Tibial nerve (tissue), 4 donors: ENCODE measurements around the gene GALNT18. TPM values are rescaled to one million over a fixed set of nuclear protein-coding genes. Genes with fewer than 3 reads are reported as not detected.

Experiments
- DNase-seq, 2 donors: peaks; one replicate each; pipeline ENCODE4 v3.0.0-alpha.2; 2019; ENCODE audit warnings: low spot score in 2 of 2
- H3K27ac ChIP-seq, 4 donors: fragments of 200-600 bp; sonication (generic) in 3 of 4; one replicate each; pipeline ENCODE4 v1.5.1; 2017 to 2019; ENCODE audit warnings: mild to moderate bottlenecking in 1 of 4
- H3K27me3 ChIP-seq, 2 donors: fragments of 200-600 bp; sonication (generic) in 1 of 2; one replicate each; pipeline versions ENCODE4 v1.5.1 to v1.6.0; 2017 to 2019
- H3K36me3 ChIP-seq, 3 donors: fragments of 200-600 bp; sonication (generic); one replicate each; pipeline ENCODE4 v1.5.1; 2018 to 2019
- H3K4me1 ChIP-seq, 4 donors: fragments of 200-600 bp; sonication (generic) in 3 of 4; one replicate each; pipeline ENCODE4 v1.5.1; 2017 to 2019
- H3K4me3 ChIP-seq, 4 donors: fragments of 200-600 bp; sonication (generic) in 3 of 4; one replicate each; pipeline ENCODE4 v1.5.1; 2017 to 2019; ENCODE audit warnings: mild to moderate bottlenecking in 1 of 4, moderate library complexity in 1 of 4
- H3K9me3 ChIP-seq, 4 donors: fragments of 200-600 bp; sonication (generic) in 3 of 4; one replicate each; pipeline ENCODE4 v1.5.1; 2017 to 2019
- CTCF ChIP-seq, 5 experiments: fragments of 200-600 bp in 3 of 5; fragments of 450-650 bp in 2 of 5; sonication (generic) in 3 of 5; IDR thresholded peaks; one replicate each; pipeline ENCODE4 v1.5.1; 2016 to 2019; ENCODE audit warnings: antibody characterized with exemption in 5 of 5, mild to moderate bottlenecking in 3 of 5, moderate library complexity in 2 of 5
- EP300 ChIP-seq, 2 donors: sonication (generic); formaldehyde crosslinking; IDR thresholded peaks; one replicate each; pipeline ENCODE4 v1.6.1; 2017; ENCODE audit warnings: antibody characterized with exemption in 2 of 2, mild to moderate bottlenecking in 1 of 2
- POLR2A ChIP-seq, 2 donors: fragments of 450-650 bp; IDR thresholded peaks; one replicate each; pipeline ENCODE4 v1.6.1; 2017; ENCODE audit warnings: antibody characterized with exemption in 2 of 2, mild to moderate bottlenecking in 2 of 2, moderate library complexity in 2 of 2
- WGBS, 2 donors: methylation state at CpG; one replicate each; pipeline ENCODE4 v1.1.5; 2018; 5-methylcytosine and 5-hydroxymethylcytosine counted together
- total RNA-seq, 4 donors: library from RNA; depleted of rRNA; stranded (reverse); fragments of >200 nt; gene quantifications; one replicate each; pipeline ENCODE4 v1.1.0, GENCODE V29; 2016

GALNT18 gene
- total RNA-seq, 4 donors from 2014 or later: 11.3 to 32.4 (median 23.9) TPM

GRCh38 chr11:11592146-11592684 lies 29.6 kb downstream of the GALNT18 start:
- no peak overlapping the region for H3K4me3 ChIP-seq
- H3K36me3 ChIP-seq: no peaks in the 10 kb centered on the region
- peaks cover 0 to 22% (median 0%) of the 10 kb centered on the region in 4 donors for H3K4me1 ChIP-seq
- TF ChIP-seq CTCF (IDR thresholded peaks at IDR 0.05): no peak
- TF ChIP-seq EP300 (IDR thresholded peaks at IDR 0.05): no peak
- no peak for DNase-seq
- no peaks in the 10 kb centered on the region for H3K9me3 ChIP-seq
- H3K27me3 ChIP-seq: no peaks in the 10 kb centered on the region
- H3K27ac ChIP-seq: no peak overlapping the region
- WGBS, 2 donors: 75 to 79% methylated on average over 8 of the region's 8 CpGs

GRCh38 chr11:11589437-11589836 lies 32.4 kb downstream of the GALNT18 start:
- Histone ChIP-seq H3K27me3 (no peaks in the 10 kb centered on the region), H3K4me3 (no peak overlapping the region), H3K9me3 (no peaks in the 10 kb centered on the region), H3K36me3 (no peaks in the 10 kb centered on the region), H3K4me1 (peaks cover 0 to 23% (median 0%) of the 10 kb centered on the region in 4 donors), H3K27ac (peak overlapping the region in 2 of 4 donors; percentile 6 to 7)
- TF ChIP-seq CTCF (IDR thresholded peaks at IDR 0.05): no peak
- TF ChIP-seq EP300 (IDR thresholded peaks at IDR 0.05): no peak
- TF ChIP-seq POLR2A (IDR thresholded peaks at IDR 0.05): no peak
- no peak for DNase-seq
- WGBS, 2 donors: 46 to 49% methylated on average over 4 of the region's 4 CpGs

- DNase-seq: no peak
- TF ChIP-seq POLR2A (IDR thresholded peaks at IDR 0.05): no peak
- no peak for TF ChIP-seq CTCF (IDR thresholded peaks at IDR 0.05)
- no peak for TF ChIP-seq EP300 (IDR thresholded peaks at IDR 0.05)
- no peaks in the 10 kb centered on the region for H3K27me3 ChIP-seq
- peaks cover 0 to 27% (median 0%) of the 10 kb centered on the region in 4 donors for H3K4me1 ChIP-seq
- H3K36me3 ChIP-seq: no peaks in the 10 kb centered on the region
- peak overlapping the region in 2 of 4 donors; percentile 6 to 7 for H3K27ac ChIP-seq
- H3K9me3 ChIP-seq: no peaks in the 10 kb centered on the region
- 16 to 59% methylated on average over 1 of the region's 1 CpG for WGBS, 2 donors
- H3K4me3 ChIP-seq: no peak overlapping the region
Measured at GRCh38 chr11:11588891-11589290, 32.9 kb downstream of the GALNT18 start.

- no peak for DNase-seq
- TF ChIP-seq CTCF (IDR thresholded peaks at IDR 0.05) (no peak), EP300 (IDR thresholded peaks at IDR 0.05) (no peak), POLR2A (IDR thresholded peaks at IDR 0.05) (no peak)
- WGBS, 2 donors: 92 to 93% methylated on average over 2 of the region's 2 CpGs
- H3K4me3 ChIP-seq: no peak overlapping the region
- no peaks in the 10 kb centered on the region for H3K27me3 ChIP-seq
- H3K4me1 ChIP-seq: peaks cover 0 to 27% (median 0%) of the 10 kb centered on the region in 4 donors
- H3K9me3 ChIP-seq: no peaks in the 10 kb centered on the region
- no peaks in the 10 kb centered on the region for H3K36me3 ChIP-seq
- H3K27ac ChIP-seq: no peak overlapping the region
Measured at GRCh38 chr11:11588243-11588642, 33.6 kb downstream of the GALNT18 start.

GRCh38 chr11:11587122-11587521 lies 34.7 kb downstream of the GALNT18 start:
- WGBS, 2 donors: 77 to 88% methylated on average over 4 of the region's 4 CpGs
- no peak overlapping the region for H3K4me3 ChIP-seq
- H3K27ac ChIP-seq: no peak overlapping the region
- TF ChIP-seq POLR2A (IDR thresholded peaks at IDR 0.05) (no peak), CTCF (IDR thresholded peaks at IDR 0.05) (no peak), EP300 (IDR thresholded peaks at IDR 0.05) (no peak)
- H3K4me1 ChIP-seq: peaks cover 0 to 38% (median 6%) of the 10 kb centered on the region in 4 donors
- DNase-seq: no peak
- H3K36me3 ChIP-seq: no peaks in the 10 kb centered on the region
- no peaks in the 10 kb centered on the region for H3K27me3 ChIP-seq
- H3K9me3 ChIP-seq: no peaks in the 10 kb centered on the region
